HG02943 (cell line): ENCODE results near the gene NUCB2.

Experiments used
- ATAC-seq: cut with Tn5 transposase; IDR thresholded peaks from one replicate; pipeline ENCODE4 v1.9.1; 2021; ENCODE audit warnings: mild to moderate bottlenecking, low read depth, moderate library complexity; ENCODE audit not compliant: unreplicated experiment

NUCB2 gene

DNA sequence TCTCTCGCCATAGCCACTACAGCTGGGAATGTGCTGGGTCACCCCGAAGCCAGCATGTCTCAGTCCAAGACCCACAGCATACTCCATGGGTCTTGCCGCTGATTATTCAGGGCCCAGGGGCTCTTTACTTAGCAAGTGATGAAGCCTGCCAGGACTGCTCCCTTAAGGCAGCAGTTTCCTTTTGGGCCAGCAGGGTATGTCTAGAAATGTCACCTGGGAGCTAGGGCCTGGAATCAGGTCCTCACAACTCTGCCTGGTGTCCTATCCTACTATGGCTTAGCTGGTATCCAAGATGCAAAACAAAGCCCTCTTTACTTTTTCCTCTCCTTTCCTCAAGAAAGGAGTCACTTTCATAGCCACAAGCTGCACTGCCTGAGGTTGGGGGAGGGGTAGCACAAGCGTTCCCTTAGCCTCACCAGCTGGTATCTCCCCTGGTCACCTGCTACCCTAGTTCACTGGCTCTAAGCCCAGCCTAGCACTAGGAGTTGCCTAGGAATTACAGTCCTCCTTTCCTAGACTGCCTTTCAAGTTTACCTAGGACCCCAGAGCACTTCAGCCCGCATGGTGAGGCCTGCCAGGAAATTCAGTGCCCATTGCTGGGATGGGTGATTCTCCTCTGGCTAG, 52.4 kb downstream of the NUCB2 start:
- no peak for ATAC-seq

GRCh38 chr11:17331669-17332068, 55.1 kb downstream of the NUCB2 start:
- no peak for ATAC-seq

DNA sequence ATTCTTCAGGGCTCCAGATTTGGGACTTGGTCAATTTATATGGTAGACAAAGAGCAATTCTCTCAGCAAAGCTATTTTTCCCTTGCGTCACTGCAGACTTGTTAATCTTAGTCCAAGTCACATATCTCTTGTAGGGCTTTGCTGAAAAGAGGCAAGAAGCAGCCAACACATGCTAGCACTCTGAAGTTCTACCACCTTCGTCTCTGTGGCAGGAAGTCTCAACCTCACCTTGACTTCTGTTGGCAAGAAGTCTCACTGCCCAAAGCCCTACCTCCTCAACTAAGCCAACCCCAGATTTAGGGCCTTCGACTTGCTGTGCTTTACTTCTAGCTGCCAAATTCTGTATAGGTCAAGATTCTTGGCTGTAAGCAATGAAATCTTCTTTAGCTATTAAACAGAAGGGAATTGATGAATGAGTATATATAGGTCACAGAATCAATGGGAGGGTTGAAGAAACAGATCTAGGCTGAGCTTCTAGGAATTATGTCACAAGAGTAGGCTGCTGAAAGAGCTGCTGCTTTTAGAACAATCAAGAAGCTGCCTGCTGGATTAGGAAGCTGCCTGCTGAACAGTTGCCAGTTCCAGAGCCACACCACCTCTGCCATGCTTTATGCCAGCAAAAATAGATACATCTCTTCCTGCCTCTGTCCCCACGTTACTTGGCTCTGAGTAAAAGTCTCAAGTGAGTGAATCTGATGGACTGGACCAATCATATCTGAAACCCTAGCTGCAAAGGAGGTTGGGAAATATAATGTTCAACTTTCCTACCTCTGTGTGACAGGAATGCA, 57.5 kb downstream of the NUCB2 start:
- ATAC-seq: no peak

DNA sequence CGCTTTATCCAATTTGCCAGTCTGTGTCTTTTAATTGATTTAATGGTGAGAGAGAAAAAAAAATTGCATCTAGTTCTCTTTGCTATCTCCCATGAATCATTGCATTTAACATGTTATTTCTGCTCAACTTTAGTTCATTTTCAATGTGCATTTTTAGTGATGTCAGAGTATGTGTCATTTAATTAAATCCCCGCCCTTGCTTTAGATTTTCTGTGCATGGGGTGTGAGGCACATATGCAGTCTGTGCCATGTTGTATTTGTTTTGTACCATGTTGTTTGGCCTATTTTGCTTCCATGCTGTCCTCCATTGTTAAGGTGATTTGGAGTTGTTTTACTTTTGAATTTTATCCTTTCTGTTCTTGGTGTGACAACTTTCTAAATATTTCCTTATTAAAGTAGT, 66.7 kb downstream of the NUCB2 start:
- no peak for ATAC-seq

- ATAC-seq: no peak
Measured at GRCh38 chr11:17343907-17344306, 67.4 kb downstream of the NUCB2 start.

DNA sequence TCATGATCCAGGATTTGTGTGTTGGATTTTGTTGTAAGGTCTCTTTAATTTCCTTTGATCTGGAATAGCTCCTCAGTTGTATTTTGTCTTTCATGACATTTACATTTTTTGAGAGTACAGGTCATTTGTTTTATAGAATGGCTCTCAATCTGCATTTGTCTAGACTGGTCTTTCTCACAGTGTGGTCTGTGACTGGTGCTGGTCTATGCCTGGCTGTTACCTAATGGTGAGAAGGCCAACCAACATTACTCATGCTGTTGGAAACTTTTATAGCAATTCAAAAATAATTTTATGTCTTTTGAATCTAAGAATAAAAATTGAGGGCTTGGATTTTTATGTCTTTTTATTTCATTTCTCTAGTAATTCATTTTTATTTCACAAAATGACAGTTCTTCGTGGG, 71.1 kb downstream of the NUCB2 start:
- no peak for ATAC-seq

DNA sequence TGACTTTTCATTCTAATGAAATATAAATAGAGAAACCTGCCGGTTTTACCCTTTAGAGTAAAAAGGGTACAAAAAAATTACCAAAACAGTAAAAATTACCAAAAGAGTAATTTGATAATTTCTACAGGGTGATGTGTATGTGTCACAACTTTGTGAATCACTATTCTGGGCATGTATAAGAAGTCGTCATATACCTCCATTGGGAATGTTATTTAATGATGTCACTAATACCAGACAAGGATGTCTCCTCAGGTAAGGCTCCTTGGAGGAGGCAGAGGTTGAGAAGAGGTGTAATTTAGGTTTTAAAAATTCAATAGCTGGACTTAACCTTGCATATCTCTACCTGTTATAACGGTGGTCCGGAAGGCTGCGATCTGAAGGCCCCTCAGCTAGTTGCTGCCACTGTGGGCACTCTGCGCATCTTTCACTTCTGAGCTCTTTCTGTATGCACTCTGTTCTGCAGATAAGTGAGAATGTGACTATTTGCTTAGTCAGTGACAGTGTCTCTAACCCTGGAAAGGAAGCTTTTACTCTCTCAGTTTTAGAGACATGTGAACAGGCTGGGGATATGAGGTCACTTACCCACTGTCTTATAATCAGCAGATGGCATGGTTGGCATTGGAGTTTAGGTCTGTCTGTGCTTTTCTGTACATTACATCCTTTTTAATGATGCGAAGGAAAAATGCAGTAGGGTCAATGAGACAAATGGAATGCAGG, 74.1 kb downstream of the NUCB2 start:
- no peak for ATAC-seq

GRCh38 chr11:17351172-17351509, 74.6 kb downstream of the NUCB2 start:
- no peak for ATAC-seq

DNA sequence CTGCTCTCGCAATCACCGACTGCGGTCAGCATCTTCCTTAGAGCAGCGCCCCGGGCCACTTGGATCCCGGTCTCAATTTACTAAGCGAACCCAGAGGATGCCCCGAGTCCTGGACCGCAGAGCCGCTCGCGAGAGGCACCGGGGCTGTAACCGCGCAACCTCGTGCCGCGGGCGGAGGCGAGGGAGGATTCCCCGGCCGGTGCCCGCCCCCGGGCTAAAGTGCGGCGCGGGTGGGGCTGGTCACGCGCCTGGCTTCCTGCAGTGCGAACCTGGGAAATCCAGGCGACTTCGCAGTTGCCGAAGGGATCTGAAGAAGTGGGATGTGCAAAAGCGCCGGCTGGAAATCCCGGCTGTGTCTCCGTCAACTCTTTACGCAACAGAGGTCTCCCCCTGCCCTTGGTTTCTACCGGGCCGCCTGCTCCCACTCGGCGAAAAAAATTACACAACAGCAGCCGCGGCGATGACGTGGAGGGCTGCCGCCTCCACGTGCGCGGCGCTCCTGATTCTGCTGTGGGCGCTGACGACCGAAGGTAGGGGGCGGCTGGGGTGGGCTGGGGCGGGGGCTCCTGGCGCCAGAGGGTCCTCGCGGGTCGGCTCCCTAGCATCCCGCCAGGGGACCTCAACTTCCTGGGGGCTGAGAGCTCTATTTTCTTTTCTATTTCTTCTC, 75.1 kb downstream of the NUCB2 start, which contains the start of gene NCR3LG1:
Gene NCR3LG1, plus strand, starts transcription at position 291 of the 667 bp plus-strand sequence. Its CDS starts 170 bp downstream, at position 461.
- ATAC-seq: no peak

GRCh38 chr11:17352950-17353820, 76.6 kb downstream of the NUCB2 start:
- ATAC-seq: no peak

DNA sequence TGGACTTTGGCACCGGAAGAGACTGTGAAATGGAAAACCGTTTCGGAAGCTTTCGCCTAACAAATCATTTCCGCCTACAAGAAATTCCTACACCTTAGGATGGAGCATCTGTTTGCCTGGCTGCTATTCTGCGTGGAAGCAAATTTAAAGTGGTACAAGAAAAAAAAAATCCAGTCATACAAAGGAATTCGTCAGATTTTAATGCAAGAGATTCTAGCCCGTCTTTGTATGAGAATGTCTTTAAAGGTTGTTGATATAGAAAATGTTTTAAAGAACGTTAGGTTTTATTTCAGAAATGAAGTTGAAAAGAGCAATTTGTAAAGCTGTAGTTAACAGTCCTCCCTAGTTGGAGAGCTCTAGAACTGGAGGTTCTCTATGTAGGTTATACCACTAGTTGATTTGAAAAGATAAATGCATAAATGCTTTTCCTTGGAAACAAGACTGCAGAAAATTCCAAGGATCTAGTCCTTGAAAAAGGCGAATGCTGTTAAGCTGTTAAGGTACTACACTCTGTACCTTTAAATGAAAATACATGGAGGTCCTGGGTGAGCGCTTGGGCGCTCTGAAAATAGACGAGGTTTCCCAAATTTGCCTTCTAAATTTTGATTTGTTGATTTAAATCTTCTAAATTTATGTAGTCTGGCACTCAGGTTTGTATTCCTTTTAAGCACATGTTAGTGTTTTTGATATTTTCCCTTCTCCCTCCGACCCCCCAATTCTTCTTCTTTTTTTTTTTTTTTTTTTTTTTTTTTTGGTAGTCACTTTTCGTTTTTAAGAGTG, 77.5 kb downstream of the NUCB2 start:
- ATAC-seq: no peak

DNA sequence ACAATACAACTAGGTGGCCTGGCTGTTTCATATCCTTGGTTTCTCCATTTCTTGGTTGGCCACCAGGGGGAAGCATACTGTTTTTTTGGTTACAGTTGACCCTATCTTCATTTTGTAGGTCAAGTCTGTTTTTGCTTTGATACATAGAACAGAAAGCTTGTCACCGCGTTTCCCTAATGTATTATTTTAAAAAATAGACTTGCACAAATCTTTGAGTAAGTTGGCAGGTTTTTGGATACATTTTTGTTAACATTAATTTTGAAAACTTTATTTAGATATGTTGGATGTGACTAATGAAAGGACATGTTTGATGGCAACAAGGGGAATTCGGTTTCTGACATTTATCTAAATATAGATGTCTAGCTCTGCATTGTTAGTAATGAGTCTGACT, 78.1 kb downstream of the NUCB2 start:
- ATAC-seq: no peak

- no peak for ATAC-seq
Measured at GRCh38 chr11:17366495-17366894, 90.0 kb downstream of the NUCB2 start.

DNA sequence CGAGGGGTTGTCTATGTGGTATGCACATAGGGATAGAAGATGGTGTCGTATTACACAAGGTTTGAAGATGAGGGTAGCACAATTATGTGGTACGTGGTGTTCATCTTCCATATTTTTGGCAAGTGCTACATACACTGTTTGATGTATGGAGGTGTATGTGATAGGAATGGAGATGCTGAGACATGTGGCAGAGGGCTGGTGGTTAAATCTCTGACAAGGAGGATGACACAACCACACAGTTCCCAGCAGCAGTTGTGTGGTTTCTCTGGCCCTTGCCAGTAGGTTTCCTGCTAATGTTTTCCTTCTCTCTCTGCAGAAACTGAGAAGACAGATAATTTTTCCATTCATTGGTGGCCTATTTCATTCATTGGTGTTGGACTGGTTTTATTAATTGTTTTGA, 92.0 kb downstream of the NUCB2 start:
- ATAC-seq: no peak

DNA sequence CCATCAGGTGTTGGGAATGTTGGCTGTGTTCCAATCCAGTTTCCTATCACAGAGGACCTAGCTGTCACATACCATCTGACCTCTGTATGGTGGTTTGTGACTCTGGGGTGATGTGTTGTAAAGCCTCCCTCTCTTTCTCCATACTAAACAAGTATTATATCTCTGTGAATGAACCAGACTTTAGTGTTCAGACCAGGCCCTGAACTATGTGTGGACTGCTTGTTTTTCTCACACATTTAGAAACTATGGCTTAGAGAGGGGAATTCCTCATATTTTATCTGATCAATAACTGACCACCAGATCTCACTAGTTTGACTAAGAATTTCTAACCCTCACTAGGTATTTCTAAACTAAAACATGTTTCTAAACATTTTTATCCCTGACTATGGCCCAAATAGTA, 92.6 kb downstream of the NUCB2 start:
- ATAC-seq: no peak

DNA sequence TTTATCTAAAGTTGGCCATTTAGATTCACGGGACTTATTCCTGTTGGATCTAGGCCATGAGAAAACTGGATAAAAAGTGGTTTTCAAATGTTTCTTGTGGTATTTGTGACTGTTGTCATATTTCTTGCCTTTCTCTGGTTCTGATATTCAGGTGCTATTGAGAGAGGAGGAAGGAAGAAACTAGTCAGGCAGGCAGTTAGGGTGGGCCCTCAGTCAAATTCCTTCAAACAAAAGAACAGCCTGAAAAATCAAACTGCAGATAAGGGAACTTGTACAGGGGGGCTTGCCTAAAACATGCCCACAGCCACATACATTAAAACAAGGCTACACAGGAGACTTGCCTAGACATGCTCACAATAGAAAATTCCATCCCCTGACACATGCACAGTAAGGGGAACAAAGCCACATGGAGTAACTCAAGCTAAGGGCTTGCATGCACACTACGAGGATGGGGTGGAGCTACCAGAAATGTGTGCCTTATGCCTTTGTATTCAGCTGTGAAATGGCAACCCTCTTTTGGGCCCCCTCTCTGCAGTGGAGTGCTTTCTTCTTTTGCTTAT, 93.2 kb downstream of the NUCB2 start:
- ATAC-seq: no peak

DNA sequence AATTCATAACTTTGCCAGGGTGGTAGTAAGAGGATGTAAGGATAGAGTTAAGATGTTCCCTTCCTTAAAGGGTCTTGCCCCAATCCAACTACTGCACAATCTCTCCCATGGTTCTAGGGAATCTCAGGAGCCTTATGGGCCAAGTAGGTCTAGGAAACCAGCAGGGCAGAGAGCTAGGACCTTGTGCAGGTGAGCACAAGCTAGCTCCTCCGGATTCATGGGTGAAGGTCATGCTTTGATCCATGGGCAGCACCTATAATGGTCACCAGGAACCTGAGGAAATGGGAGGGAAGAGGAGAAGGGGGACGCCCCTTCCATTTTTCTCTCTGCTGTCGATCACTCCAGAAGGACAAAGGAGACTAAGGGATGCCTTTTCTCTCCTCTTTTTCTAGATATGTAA, 95.1 kb downstream of the NUCB2 start:
- no peak for ATAC-seq

DNA sequence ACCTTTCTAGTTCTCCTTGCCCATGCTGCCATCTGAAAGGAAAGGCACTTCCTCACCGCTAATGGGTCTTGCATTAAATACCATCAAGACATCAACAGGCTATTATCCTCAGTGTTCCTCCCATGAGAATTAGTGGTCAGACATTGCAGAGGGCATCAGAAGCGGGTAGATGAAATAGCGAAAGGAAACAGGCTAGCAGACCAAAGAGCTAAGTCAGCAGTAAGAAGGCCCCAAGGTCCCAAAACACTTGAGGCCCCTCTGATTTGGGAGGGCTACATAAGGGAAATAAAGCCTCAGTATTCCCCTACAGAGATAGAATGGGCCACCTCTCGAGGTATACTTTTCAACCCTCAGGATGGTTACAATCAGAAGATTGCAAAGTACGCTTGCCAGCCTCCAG, 99.0 kb downstream of the NUCB2 start:
- ATAC-seq: no peak

DNA sequence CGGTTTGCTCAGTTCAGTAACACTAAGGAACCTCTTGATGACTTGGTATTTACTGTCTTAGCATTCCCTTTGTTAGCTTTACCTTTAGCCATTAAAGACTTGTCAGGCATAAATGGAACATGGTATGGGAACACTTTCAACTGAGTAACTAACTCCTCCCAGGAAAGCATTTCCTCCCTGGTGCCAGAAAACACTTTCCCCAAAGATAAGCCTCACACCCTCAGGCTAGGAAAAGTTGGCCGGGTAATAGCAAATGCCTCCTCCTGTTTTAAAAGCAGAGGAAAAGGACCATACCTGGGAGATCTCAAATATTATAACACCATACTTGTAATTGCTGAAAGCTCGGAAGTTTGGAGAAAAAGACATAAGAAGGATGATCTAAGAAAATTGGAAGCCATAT, 100.0 kb downstream of the NUCB2 start:
- ATAC-seq: no peak
